GM15510 (cell line): ENCODE results near the gene SLC25A26.

Source experiments
- POLR2A ChIP-seq: IDR thresholded peaks from 3 replicates; pipeline ENCODE4 v1.6.1; 2011; ENCODE audit warnings: borderline replicate concordance; ENCODE audit not compliant: insufficient read length; ENCODE audit errors: extremely low read depth

The SLC25A26 gene

DNA sequence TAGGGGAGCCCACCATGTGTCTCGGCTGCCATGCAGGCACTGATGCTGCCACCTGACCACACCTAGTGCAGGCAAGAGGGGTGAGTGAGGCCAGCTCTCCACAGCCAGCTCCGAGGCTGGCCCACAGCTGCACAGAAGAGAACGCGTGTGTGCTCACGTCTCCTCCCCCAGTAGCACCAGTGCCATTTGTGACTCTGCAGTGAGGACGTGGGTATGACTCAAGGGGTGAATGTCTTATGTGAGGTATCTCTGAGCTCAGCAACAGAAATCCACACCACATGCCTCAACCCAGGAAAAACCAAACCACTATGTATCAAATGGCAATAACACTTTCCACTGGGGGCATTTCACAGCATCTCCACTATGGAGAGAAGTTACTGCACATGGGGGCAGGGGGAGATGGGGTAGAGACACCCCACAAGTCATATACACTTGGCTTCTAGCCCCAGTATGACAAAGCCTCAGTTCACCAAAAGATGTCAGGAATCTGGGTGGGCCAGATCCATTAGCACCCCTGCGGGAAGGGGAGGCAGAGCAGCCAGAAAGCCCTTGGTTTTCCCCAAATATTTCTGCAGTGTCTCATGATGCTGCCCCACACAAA lies 192.4 kb downstream of the SLC25A26 start:
- TF ChIP-seq POLR2A = no peak

DNA sequence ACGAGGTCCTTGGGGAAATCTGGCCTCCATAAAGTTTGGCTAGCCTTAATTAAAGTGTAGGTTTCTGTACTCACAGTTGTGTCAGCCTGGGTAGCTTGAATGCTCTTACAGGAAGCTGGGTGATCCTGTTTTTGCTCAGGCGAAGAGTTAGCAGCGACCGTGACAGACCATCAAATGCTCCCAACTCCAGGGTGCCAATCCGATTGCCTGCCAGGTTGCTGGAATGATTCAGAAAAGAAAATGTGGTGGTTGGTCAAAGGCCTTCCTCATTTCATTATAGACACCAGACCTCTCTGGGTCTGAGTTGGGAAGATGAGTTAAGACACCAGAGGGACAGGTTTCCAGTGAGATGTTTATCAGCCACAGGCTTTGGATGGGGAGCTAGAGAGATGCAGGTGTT lies 194.0 kb downstream of the SLC25A26 start:
- no peak for TF ChIP-seq POLR2A

DNA sequence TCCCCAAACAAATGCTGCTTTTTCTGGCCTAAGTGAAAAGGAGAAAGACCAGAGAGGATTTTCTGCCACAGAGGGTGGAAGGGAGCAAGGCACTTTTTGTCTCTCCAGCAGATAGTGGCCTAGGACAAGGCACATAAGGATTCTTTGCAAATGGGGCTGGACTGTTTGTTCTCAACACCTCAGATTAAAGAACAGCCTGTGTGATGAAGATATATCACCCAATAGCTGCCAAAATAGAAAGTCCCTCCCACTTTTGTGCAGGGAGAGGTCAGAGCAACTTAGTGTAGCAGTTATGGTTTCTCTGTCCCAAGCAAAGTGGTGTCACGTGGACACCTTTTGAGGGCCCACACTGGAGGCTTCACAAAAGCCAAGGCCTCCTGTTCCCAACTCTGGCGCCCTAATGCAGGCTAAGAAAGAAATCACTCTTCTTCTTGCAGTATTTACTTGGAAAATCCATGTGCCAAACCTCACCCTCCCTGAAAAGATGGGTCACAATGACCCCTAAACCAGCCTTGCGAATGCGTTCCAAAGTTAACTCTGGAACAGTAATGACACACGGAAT lies 195.1 kb downstream of the SLC25A26 start:
- TF ChIP-seq POLR2A = no peak

DNA sequence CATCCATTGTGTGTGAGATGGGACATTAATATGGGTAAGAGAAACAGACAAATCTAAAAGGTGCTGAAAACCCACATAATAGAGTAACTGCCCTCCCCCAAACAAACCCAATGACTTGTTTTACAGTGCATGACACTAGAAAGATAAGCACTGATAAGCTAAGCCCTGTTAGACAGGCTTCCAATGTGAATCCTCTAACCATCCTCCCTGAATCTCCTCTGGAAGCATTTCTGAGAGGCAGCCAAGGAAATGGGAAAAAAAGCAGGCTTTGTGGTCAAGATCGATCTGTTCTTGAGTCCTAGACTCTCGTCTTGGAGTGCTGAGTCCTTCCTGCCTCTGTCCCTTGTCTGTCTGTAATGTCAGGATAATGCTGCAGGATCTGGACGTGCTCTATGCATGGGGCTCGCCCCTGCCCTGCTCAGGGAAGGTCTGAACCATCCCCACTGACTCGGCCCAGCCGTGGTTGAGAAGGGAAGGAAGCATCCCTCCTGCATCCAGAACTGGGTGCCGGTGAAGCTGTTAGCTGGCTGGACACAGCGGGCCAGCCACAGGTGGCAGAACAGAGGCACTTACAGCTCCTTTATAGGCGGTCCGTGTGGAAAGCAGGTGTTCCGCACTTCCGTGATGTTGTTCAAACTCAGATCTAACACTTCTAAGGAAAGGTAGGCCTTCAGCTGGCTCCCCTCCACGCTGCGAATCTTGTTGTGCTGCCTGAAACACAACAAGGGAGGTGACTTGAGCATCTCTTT lies 195.9 kb downstream of the SLC25A26 start:
- no peak for TF ChIP-seq POLR2A

DNA sequence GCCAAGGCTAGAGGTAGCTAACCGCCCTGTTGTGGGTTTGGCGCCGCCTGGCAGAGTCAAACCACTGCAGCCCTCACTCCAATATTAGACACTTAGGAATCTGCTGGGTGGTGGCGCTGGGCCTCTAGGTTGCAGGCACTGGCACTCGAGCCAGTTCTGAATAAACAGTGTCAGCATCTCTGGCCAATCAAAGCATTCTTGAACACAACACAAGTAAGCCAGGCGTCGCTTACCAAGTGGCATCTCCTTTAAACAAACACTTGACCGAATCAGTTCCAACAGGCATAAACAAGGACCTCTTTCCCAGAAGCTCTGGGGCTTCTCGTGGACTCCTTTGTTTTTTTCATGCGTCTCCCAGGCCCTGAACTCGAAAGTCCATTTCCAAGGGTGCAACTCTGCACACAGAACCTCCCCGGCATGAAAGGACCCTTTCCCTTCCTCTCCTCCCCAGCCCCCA lies 197.7 kb downstream of the SLC25A26 start:
- no peak for TF ChIP-seq POLR2A

DNA sequence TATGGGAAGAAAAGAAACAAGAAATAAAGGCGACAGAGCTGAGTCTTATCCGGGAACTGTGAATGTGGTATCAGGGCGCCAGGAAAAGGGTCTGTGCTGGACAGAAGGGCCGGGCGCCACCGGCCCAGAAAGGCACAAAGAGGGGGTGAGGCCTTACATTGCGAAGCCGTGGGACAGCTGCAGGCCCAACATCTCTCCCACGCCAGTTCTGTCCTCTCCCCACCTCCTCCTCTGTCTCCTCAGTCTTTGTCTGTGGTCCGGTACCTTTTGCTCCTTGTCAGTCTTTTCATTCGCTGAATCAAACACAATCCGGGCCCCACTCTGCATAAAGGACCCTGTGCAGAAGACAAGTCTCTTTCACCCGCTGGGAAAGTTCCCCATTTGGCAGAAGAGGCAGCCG lies 198.2 kb downstream of the SLC25A26 start:
- no peak for TF ChIP-seq POLR2A

DNA sequence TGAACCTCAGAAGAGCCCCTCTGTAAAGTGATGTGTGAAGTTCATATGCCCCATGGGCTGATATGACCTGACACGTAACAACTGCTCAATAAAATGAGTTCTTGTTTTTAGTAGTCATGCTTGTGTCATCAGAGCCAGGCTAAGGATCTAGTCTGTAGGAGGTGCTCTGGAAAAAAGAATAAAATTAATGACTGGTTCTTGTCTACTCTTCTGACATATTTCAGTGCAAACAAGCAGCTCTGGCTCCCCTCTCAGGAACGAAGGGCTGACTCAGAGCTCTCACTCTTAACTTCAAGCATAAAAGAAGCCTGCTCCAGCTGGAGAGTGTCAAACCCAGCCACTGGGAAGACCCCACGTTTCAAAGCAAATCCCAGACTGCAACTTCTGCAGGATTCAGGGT lies 203.0 kb downstream of the SLC25A26 start:
- no peak for TF ChIP-seq POLR2A

DNA sequence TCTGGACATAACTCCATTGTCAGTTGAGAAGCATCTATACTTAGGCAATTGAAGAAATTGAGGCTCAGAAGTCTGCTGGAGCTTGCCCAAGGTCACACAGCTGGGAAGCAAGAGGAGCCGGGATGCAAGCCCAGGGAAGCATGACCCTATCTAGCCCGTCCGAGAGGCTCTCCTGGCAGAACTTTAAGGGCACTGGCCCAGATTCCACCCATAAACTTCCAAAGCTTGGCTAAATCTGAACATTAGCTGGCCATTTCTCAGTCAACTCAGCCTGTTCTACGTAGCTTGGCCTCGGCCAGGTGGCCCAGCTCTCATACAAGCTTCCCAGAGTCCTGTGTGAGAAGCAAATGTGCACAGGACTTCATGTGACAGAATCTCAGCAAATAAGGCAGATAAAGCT lies 204.2 kb downstream of the SLC25A26 start:
- no peak for TF ChIP-seq POLR2A

DNA sequence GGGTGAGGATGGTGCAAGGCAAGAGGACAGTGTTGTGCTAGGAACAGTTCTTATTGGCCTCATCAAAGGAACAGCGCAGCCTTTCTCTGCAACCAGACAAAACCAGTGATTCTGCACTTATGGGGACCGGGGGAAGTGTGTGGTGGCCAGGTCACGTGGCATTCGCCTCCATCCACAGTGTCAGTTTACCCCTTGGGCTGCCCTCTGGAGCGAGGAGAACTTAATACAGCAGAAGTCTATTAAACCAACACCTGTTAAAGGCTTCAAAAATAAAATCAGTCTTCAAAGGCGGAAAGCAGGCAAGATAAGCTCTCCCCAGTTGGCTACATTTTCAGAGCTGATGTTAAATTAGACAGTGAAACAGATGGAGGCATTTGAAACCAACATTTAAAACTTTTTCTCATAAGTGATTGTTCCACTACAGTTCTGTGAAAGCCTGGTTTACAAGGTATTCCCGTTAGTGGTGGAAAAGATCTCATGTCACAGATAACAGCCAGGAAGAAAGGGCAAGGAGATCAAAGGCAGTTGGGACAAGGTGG lies 204.8 kb downstream of the SLC25A26 start:
- no peak for TF ChIP-seq POLR2A

DNA sequence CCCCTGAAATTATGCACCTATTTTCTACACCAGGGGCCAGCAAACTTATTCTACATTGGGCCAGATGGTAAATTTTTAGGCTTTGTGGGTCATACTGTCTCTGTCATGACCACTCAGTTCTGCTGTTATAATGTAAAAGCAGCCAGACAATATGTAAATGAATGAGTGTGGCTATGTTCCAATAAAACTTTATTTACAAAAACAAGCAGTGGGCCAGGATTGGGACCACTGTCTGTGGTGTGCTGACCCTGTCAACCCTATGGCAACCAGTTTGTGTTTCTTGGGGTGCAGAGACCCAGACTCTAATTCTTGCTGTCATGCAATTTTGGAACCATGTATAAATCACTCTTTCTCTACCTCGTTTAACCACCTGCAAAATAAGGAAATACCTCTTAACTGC lies 205.3 kb downstream of the SLC25A26 start:
- no peak for TF ChIP-seq POLR2A

DNA sequence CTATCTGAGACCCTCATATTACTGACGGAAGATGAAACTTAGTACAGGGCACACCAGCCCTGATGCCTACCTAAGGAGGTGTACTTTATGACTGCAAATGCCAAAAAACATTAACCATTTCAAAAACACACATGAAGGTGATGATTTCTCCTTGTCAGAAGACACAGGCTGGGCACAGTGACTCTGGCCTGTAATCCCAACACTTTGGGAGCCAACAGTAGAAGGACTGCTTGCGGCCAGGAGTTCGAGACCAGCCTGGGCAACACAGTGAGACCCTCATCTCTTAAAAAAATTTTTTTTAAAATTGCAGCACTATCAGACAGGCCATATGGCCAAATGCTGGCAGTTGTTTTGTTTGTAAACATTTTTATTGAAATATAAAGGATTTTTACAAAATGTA lies 206.6 kb downstream of the SLC25A26 start:
- no peak for TF ChIP-seq POLR2A

DNA sequence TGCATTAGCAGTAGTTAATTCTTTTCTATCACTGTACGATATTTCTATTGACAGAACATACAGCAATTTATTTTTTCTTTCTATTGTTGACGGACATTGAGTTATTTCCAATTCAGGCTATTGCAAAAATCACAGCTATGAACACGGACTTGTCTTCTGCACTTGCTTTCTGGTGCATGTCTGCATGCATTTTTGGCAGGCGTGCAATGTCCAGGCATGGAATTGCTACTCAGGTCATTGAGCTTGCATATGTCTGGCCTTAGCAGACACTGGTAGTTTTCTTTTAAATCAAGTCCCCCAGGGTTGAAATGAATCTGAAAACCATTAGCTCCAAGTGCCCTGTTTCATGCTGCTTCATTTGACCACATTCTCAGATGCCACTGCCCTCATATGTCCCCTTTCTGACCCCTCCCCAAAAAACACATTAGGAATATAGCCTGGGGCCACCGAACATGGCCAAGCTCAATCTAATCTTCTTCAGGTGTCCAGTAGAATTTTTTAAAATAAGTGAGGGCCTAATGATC lies 207.2 kb downstream of the SLC25A26 start:
- no peak for TF ChIP-seq POLR2A
